HG03039 (cell line): ENCODE results near the gene ETFDH.
"Not testable (repeated sequence)": the region's sequence is repeated elsewhere in the genome, so short reads cannot be mapped to it uniquely, and the experiment has no call there.

Experiments
- ATAC-seq: cut with Tn5 transposase; IDR thresholded peaks from one replicate; pipeline ENCODE4 v1.9.1; 2021; ENCODE audit warnings: mild to moderate bottlenecking, moderate library complexity; ENCODE audit not compliant: unreplicated experiment

Gene ETFDH

DNA sequence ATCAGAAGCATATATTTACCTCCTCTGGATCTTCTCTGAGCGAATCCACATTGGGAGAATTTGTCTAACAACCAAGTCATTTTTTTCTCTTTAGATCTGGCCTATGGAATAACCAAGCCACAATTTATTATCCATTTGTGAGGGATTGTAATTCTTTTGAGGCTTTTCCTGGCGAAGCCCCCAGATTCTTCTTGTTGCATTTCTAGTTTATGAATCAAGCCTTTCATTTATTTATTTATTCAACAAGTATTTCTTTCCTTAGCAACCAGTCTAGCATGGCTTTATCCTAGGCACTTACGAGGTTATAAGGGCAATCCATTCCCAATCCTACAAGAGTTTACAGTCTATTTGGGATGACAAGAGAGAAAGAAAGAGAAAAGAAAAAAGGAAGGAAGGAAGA, 78.3 kb downstream of the ETFDH start:
- no peak for ATAC-seq

DNA sequence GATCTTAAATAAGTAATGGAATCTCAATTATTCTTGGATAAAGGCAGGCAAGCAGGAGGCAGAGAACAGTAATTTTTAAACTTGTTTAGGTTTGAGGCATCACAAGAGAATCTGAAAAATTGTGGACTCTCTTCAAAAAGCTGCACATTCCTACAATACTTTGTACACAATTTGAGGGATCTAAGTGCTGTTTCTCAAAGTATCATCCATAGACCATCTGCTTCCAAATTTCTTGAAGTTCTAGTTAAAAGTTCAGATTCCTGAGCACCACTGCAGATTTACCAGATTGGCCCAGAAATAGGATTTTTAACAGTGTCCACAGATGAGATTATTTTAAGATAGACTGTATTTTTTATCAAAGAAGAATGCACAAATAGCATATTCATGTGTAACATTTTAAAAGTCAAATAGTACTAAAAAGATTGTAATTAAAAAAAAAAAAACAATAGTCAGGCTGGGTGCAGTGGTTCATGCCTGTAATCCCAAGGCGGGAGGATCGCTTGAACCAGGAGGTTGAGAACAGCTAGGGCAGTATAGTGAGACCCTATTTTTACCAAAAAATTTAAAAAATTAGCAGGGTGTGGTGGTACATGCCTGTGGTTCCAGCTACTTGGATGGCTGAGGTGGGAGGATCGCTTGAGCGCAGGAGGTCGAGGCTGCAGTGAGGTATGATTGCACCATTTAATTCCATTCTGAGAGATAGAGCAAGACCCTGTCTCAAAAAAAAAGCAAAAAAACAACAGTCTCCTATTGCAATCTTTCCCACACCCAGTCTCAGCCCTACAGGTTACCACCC, 82.5 kb downstream of the ETFDH start:
- no peak for ATAC-seq

DNA sequence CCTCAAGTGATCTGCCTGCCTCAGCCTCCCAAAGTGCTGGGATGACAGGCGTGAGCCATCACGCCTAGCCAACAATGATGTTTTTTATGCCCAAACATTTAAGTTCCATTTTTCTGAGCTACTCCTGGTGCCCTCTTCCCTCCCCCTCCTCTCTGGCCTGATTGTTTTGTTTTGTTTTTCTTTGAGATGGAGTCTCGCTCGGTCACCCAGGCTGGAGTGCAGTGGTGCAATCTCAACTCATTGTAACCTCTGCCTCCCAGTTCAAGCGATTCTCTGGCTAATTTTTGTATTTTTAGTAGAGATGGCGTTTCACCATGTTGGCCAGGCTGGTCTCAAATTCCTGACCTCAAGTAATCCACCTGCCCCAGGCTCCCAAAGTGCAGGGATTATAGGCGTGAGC, 83.7 kb downstream of the ETFDH start:
- not testable (repeated sequence) for ATAC-seq

DNA sequence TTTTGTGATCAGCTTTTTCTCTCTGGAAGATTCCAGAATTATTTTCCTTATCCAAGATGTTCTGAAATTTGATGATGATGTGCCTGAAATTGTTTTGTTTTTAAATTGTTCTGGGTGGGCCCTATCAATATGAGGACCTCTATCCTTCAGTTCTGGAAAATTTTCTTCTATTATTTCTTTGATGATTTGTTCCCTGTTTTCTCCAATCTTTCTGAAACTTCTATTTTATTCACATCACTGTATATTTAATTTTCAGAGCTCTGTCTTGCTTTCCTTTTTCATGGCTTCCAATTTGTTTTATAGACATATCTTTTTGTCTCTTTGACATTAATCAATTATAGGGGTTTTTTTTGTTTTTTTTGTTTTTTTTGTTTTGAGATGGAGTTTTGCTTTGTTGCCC, 84.5 kb downstream of the ETFDH start:
- no peak for ATAC-seq

DNA sequence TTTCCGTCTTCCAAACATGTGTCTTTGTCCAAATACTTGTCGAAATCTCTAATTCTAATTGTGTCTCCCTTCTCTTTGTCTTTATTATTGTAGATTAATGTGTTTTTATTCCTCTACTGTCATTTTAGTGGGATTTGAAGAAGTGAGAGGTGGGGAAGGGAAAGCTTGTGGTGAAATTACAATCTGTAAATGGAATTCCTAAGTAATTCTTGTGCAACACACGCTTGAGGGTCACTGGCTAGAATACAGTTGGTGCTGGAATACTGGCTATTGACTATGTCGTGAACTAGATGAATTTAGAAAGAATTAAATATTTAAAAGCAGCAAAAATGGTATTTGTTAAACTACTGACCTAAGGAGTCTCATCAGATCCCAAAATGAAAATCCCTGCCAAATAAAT, 86.0 kb downstream of the ETFDH start:
- no peak for ATAC-seq

DNA sequence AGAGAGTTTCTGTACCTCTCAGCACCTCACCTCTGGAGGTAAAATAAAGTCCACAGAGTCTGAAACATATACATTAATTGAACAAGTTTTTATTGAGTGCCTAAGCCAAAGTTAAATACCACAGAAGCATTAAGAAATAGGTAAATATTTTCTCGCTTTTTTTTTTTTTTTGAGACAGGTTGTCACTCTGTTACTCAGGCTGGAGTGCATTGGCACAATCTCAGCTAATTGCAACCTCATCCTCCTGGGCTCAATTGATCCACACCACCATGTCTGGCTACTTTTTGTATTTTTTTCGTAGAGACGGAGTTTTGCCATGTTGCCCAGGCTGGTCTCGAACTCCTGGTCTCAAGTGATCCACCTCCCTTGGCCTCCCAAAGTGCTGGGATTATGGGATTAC, 86.6 kb downstream of the ETFDH start:
- ATAC-seq = no peak
